Keratinocyte (primary cell): ENCODE data around the gene NPM3. TPM values are rescaled to one million over a fixed set of nuclear protein-coding genes. Genes with fewer than 3 reads are reported as not detected.
"Not testable (repeated sequence)": the region's sequence is repeated elsewhere in the genome, so short reads cannot be mapped to it uniquely, and the experiment has no call there.

Experiments
- DNase-seq: peaks from one replicate; pipeline ENCODE4 v3.0.0-alpha.2; 2011; ENCODE audit warnings: low read depth, missing footprints, low spot score
- FAIRE-seq: peaks from 2 replicates; lab custom pipeline; 2011; peaks lifted over from hg19 to GRCh38; lab: Jason Lieb, UNC
- H2AFZ ChIP-seq: 2 replicates; pipeline ENCODE4 v1.6.0; 2012; ENCODE audit warnings: low read length, control low read depth, inconsistent platforms; ENCODE audit not compliant: control insufficient read depth
- H3K27ac ChIP-seq: 2 replicates; pipeline ENCODE4 v1.5.1; 2011; ENCODE audit warnings: low read length; ENCODE audit not compliant: control insufficient read depth, insufficient read depth
- H3K27me3 ChIP-seq: 3 replicates; pipeline ENCODE4 v1.6.0; 2011; ENCODE audit warnings: low read length; ENCODE audit not compliant: control insufficient read depth, insufficient read depth; ENCODE audit errors: extremely low read depth
- H3K36me3 ChIP-seq, 2 experiments: 2 replicates in 1 of 2; 3 replicates in 1 of 2; pipeline ENCODE4 v1.5.1; 2011; ENCODE audit warnings: low read length in 2 of 2, mild to moderate bottlenecking in 1 of 2; ENCODE audit not compliant: control insufficient read depth in 2 of 2, insufficient read depth in 2 of 2; ENCODE audit errors: extremely low read depth in 1 of 2
- H3K4me1 ChIP-seq: 3 replicates; pipeline ENCODE4 v1.5.1; 2011; ENCODE audit warnings: low read length; ENCODE audit not compliant: control insufficient read depth, insufficient read depth; ENCODE audit errors: extremely low read depth
- H3K4me2 ChIP-seq: 3 replicates; pipeline ENCODE4 v1.6.0; 2011; ENCODE audit warnings: low read depth, low read length; ENCODE audit not compliant: control insufficient read depth, insufficient read depth; ENCODE audit errors: extremely low read depth
- H3K4me3 ChIP-seq, 3 experiments: fragments of 200-600 bp in 1 of 3; sonication (generic) in 1 of 3; 2 replicates in 2 of 3; 3 replicates in 1 of 3; pipeline ENCODE4 v1.5.1; 2011 to 2016; ENCODE audit warnings: low read length in 3 of 3, mild to moderate bottlenecking in 3 of 3, control low read depth in 2 of 3, inconsistent platforms in 1 of 3, low read depth in 1 of 3, mixed read lengths in 1 of 3, mixed run types in 1 of 3, moderate library complexity in 1 of 3; ENCODE audit not compliant: control insufficient read depth in 2 of 3, insufficient read depth in 2 of 3; ENCODE audit errors: extremely low read depth in 1 of 3
- H3K79me2 ChIP-seq: 2 replicates; pipeline ENCODE4 v1.6.0; 2012; ENCODE audit warnings: low read length; ENCODE audit not compliant: control insufficient read depth, insufficient read depth
- H3K9ac ChIP-seq: 3 replicates; pipeline ENCODE4 v1.6.0; 2011; ENCODE audit warnings: low read length; ENCODE audit not compliant: control insufficient read depth, insufficient read depth; ENCODE audit errors: extremely low read depth
- H3K9me1 ChIP-seq: 3 replicates; pipeline ENCODE4 v1.6.0; 2011; ENCODE audit warnings: low read length; ENCODE audit not compliant: control insufficient read depth, insufficient read depth; ENCODE audit errors: extremely low read depth
- H3K9me3 ChIP-seq: 2 replicates; pipeline ENCODE4 v1.5.1; 2012; ENCODE audit warnings: low read depth, low read length; ENCODE audit not compliant: control insufficient read depth
- H4K20me1 ChIP-seq: 3 replicates; pipeline ENCODE4 v1.6.0; 2011; ENCODE audit warnings: low read length; ENCODE audit not compliant: control insufficient read depth, insufficient read depth; ENCODE audit errors: extremely low read depth
- CTCF ChIP-seq, 3 experiments: IDR thresholded peaks in 1 of 3; conservative IDR thresholded peaks in 1 of 3; optimal IDR thresholded peaks in 1 of 3; 2 replicates in 2 of 3; 3 replicates in 1 of 3; pipeline versions ENCODE3 to v1.5.1; 2011; ENCODE audit warnings: low read length in 3 of 3, mild to moderate bottlenecking in 3 of 3, moderate library complexity in 2 of 3, control low read depth in 1 of 3, inconsistent platforms in 1 of 3; ENCODE audit not compliant: insufficient read depth in 2 of 3; ENCODE audit errors: extremely low read depth in 1 of 3
- EZH2 ChIP-seq: IDR thresholded peaks from one replicate; pipeline ENCODE4 v1.6.1; 2012; ENCODE audit warnings: inconsistent platforms, mild to moderate bottlenecking, low read length, moderate library complexity
- dilution Hi-C: fragments of 300-500 bp; cut with MboI; formaldehyde crosslinking; loops from one replicate; pipeline ENCODE4 v1.7.0; 2020; ENCODE audit warnings: low sequenced_read_pairs; ENCODE audit not compliant: extremely low pct_ligation_motif_present
- polyA plus RNA-seq, 5 experiments: library from polyadenylated mRNA; depleted of rRNA in 3 of 5; stranded (reverse) in 3 of 5; stranded (forward) in 1 of 5; unstranded in 1 of 5; fragments of >200 nt; gene quantifications; 1 replicate in 1 of 5; 2 replicates in 3 of 5; 3 replicates in 1 of 5; pipeline versions ENCODE4 v1.2.1 to v1.2.3, GENCODE V29; 2011 to 2012; ENCODE audit warnings: missing spikeins in 2 of 5, low read depth in 1 of 5, low replicate concordance in 1 of 5

NPM3 gene
- polyA plus RNA-seq, 1 donor (not counting 4 experiments of a cell fraction or from before 2014, with no cell fraction given), result 77.2 TPM

GRCh38 chr10:101789686-101790085 lies 6.4 kb upstream of the NPM3 start:
- dilution Hi-C loops, result no loop called here
- FAIRE-seq (no peak), DNase-seq (no peak)
- Histone ChIP-seq H3K9me3 (no peaks in the 10 kb centered on the region), H3K27me3 (no peaks in the 10 kb centered on the region), H3K4me2 (no peak overlapping the region), H4K20me1 (no peaks in the 10 kb centered on the region), H3K4me1 (no peaks in the 10 kb centered on the region), H3K9me1 (no peaks in the 10 kb centered on the region), H3K27ac (no peak overlapping the region), H3K4me3 (no peak overlapping the region), H3K79me2 (peaks cover 2% of the 10 kb centered on the region), H3K36me3 (peaks cover 33 to 44% of the 10 kb centered on the region in 2 experiments), H2AFZ (no peak overlapping the region), H3K9ac (no peak overlapping the region)
- TF ChIP-seq CTCF (optimal IDR thresholded peaks at IDR 0.05 in 1 of 3, IDR thresholded peaks at IDR 0.05 in 1 of 3, conservative IDR thresholded peaks at IDR 0.05 in 1 of 3; ENCODE audit: extremely low read depth in 1 of 3, insufficient read depth in 2 of 3, low read length in 3 of 3) (no peak), EZH2 (no peak)

DNA sequence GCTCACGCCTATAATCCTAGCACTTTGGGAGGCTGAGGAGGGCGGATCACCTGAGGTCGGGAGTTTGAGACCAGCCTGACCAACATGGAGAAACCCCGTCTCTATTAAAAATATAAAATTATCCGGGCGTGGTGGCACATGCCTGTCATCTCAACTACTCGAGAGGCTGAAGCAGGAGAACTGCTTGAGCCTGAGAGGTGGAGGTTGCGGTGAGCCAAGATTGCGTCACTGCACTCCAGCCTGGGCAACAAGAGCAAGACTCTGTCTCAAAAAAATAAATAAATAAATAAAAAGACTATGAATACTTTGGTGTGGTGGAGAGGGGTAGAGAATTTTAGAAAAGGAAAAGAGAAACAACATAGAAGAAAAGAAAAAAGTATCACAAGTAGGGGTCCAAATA lies 6.0 kb upstream of the NPM3 start:
- H3K36me3 ChIP-seq, result peaks cover 33 to 40% of the 10 kb centered on the region in 2 experiments
- H3K4me2 ChIP-seq, H3K27me3 ChIP-seq, dilution Hi-C loops, H3K4me1 ChIP-seq, H3K9me3 ChIP-seq, H2AFZ ChIP-seq, H3K9ac ChIP-seq, H4K20me1 ChIP-seq, DNase-seq, H3K27ac ChIP-seq, H3K4me3 ChIP-seq, H3K79me2 ChIP-seq, FAIRE-seq, H3K9me1 ChIP-seq: not testable (repeated sequence)

DNA sequence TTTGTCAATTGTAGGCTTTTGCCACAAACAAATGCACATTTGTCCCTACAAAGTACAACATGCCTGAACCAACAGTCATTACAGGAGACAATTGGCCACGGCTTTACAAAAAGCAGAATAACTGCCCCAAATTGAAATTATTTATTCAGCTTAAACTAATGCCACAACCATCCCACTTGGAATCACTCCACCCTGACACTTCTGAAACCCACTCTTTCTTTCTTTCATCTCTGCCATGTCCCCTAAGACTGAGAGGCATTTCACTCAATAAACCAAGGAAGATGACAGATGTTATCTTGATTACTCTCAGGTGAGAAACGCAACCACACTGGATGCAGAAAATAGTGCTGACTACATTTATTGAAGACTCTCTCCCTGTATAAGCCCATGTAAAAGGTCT lies 2.6 kb upstream of the NPM3 start:
- dilution Hi-C loops, result no loop called here
- peaks cover 28% of the 10 kb centered on the region for H3K4me1 ChIP-seq
- DNase-seq, result no peak
- H3K36me3 ChIP-seq, result peaks cover 18 to 25% of the 10 kb centered on the region in 2 experiments
- TF ChIP-seq EZH2 (no peak), CTCF (optimal IDR thresholded peaks at IDR 0.05 in 1 of 3, IDR thresholded peaks at IDR 0.05 in 1 of 3, conservative IDR thresholded peaks at IDR 0.05 in 1 of 3; ENCODE audit: extremely low read depth in 1 of 3, insufficient read depth in 2 of 3, low read length in 3 of 3) (no peak)
- FAIRE-seq, result no peak
- no peaks in the 10 kb centered on the region for H3K27me3 ChIP-seq
- H3K4me3 ChIP-seq, result no peak overlapping the region
- H3K27ac ChIP-seq, result no peak overlapping the region
- H3K9me3 ChIP-seq, result no peaks in the 10 kb centered on the region
- no peak overlapping the region for H3K9ac ChIP-seq
- H3K4me2 ChIP-seq, result no peak overlapping the region
- H2AFZ ChIP-seq, result no peak overlapping the region
- peaks cover 11% of the 10 kb centered on the region for H3K79me2 ChIP-seq
- peaks cover 2% of the 10 kb centered on the region for H4K20me1 ChIP-seq
- H3K9me1 ChIP-seq, result no peaks in the 10 kb centered on the region
